ENCODE measurements around the gene HS3ST2.
"Not testable (repeated sequence)": the region's sequence is repeated elsewhere in the genome, so short reads cannot be mapped to it uniquely, and the experiment has no call there.

Gene HS3ST2

DNA sequence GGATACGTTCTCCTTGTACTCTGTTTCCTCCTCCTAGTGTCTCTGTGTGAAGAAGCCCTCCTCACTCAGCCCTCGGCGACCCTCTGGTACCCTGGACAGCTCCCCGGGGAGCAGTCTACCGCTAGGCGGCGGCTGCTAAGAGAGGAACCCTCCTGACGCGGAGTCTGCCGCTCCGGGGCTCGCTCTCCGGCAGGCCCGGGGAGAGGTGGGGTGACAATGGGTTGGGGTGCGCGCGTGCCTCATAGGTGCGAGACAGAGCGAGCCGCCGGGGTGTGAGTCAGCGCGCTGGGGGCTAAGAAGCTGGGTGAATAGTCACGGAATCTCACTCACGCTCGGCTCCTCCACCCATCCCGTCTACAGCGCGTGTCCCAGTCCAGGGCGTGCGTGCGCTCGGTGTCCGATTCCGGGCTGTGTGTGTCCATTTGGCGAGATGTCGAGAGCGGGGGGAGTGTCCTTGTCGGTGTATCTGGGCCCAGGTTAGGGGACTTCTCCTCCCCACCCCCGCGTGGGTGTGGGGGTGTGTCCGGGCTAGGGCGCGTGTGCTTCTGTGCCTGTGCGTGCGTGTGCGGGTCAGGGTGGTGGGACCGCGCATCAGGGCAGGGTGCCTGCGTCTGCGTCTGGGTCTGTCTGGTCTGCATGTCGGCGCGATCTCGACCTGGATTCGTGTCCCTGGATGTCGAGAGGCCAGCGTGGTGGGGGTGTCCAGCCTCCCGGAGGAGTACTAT lies 577 bp upstream of the HS3ST2 start:
- peak; percentile 82 for DNase-seq

DNA sequence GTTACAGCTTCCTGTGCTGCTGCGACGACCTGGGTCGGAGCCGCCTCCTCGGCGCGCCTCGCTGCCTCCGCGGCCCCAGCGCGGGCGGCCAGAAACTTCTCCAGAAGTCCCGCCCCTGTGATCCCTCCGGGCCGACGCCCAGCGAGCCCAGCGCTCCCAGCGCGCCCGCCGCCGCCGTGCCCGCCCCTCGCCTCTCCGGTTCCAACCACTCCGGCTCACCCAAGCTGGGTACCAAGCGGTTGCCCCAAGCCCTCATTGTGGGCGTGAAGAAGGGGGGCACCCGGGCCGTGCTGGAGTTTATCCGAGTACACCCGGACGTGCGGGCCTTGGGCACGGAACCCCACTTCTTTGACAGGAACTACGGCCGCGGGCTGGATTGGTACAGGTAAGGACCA lies 746 bp downstream of the HS3ST2 start:
- DNase-seq, result no peak

DNA sequence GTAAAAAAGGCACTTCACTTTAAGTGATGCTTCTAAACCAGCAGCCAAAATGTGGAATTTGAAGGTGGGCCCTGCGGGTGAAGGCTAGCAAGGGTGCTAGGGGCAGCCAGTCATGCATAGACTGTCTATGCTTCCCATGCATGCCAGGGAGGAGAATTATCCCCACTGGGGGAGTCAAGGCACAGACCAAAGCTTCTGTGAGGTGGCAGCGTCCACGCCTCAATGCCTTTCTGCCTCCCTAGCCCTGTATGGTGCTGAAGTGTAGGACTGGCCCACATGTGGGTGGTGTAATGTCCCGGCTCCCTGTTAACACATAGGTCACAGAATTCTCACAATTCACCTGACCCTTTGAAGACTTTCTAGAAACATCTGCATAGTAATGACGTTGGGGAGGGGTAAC lies 1.9 kb downstream of the HS3ST2 start:
- DNase-seq, result no peak

DNA sequence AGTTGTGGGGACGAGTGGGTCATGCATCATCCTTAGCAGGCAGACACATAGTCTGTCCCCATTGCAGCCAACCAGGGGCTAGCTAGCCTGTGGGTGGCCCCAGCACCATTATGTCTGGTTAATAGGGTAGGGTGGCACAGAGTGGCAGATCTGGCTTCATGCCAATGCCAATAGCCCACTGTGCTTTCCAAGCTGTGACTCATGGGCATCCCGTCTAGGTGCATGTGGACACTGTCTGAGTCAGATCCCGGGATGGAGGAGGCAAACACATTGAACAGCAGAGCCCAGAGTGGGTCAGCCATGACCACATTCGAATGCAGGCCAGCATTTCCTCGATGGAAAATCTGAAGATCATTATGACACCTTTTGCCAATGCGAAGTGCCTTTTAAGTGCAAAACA lies 2.5 kb downstream of the HS3ST2 start:
- DNase-seq, result no peak

DNA sequence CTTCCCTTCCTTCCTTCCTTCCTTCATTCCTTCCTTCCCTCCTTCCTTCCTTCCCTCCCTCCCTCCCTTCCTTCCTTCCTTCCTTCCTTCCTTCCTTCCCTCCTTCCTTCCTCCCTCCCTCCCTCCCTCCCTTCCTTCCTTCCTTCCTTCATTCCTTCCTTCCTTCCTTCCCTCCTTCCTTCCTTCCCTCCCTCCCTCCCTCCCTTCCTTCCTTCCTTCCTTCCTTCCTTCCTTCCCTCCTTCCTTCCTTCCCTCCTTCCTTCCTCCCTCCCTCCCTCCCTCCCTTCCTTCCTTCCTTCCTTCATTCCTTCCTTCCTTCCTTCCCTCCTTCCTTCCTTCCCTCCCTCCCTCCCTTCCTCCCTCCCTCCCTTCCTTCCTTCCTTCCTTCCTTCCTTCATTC lies 4.8 kb downstream of the HS3ST2 start:
- not testable (repeated sequence) for DNase-seq

DNA sequence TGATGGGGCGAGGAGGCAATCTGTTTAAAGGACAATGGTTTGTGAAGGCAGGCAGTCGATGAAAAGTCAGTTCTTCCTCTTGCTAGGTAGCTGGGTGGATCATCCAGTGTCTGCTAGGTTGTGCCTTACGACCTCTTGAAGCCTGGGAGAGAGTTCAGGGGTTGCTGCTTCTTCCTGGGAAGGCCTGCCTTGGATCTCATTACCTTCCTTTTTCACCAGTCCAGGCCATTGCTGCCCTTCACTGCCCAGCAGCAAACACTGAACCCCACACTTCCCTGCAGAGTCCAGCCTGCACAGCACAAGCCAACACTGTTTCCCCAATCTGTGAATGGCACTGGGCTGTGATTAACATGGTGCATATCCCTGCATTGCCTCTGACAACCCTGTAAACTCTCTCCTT lies 24.7 kb downstream of the HS3ST2 start:
- DNase-seq, result no peak

DNA sequence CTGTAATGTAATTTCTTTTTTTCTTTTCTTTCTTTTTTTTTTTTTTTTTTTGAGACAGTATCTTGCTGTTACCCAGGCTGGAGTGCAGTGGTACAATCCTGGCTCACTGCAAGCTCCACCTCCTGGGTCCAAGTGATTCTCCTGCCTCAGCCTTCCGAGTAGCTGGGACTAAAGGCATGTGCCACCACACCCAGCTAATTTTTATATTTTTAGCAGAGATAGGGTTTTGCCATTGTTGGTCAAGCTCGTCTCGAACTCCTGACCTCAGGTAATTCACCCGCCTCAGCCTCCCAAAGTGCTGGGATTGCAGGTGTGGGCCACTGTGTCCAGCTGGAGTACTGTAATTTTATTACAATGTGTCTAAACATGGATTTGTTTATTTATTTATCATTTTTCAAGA lies 28.1 kb downstream of the HS3ST2 start:
- DNase-seq, result not testable (repeated sequence)

DNA sequence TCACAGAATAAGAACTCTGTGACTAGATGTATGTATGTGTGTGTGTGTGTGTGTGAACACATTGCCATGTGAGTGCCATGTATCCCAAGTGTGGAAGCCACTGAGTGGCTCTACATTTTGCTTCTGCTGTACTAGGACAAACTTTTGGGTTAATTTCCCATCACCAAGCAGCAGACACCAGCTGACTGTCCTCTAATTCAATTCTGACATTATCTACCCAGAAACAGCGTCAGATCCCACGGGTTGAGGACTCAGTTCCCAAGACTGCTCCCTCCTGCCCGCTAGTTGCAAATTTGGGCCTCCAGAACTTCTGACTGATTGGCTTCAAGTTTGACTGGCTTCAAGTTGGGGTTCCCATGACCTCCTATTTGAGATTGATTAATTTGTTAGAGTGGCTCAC lies 29.2 kb downstream of the HS3ST2 start:
- DNase-seq, result no peak

DNA sequence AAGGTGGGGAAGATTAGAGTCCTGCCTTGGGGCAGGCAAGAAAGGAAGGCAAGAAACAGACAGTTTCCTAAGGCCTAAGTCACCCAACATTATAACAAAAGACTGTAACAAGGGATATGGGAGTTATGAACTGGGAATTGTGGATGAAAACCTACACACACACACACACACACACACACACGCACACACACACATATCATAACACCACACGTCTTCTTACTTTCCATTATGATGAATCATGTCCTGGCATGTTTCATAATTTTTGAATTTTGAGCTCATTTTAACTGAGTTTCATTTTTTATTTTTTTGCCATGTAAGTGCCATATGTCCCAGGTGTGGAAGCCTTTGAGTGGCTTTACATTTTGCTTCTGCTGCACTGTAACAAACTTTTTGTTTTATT lies 29.9 kb downstream of the HS3ST2 start:
- no peak for DNase-seq

DNA sequence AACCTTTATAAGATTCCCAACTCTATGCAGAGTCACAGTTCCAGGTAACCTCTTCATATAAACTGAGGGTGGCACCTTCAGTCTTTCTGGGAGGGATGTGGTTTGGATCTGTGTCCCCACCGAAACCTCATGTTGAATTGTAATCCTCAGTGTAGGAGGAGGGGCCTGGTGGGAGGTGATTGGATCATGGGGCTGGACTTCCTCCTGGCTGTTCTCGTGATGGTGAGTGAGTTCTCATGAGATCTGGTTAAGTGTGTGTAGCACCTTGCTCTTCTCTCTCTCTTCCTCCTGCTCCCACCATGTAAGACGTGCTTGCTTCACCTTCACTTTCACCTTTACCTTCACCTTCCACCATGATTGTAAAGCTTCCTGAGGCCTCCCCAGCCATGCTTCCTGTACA lies 30.5 kb downstream of the HS3ST2 start:
- no peak for DNase-seq

DNA sequence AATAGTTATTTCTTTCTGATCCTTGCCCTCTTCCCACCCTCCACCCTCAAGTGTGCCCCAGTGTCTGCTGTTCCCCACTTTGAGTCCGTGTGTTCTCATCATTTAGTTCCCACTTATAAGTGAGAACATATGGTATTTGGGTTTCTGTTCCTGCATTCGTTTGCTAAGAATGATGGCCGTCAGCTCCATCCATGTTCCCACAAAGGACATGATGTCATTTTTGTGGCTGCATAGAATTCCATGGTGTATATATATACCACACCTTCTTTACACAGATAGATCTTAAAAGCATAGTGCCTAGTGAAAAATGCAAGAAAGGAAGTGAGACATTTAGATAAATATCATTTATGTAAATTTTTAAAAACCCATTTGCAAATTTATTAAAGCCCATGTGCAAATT lies 33.1 kb downstream of the HS3ST2 start:
- no peak for DNase-seq

DNA sequence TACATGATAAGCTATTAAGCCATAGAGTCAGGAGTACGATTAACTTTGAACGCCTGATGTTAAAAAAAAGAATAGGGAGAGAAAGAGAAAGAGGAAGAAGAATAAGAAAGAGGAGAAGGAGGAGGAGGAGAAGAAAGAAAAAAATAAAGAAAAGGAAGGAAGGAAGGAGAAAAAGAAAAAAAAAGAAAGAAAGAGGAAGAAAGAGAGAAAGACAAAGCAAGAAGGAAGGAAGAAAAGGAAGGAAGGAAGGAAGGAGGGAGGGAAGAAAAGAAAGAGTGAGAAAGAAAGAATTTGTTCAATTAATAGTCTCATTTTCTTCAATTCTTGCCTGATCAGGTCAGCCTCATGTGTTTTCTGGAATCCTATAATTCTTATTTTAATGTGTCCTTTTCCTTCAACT lies 33.7 kb downstream of the HS3ST2 start:
- DNase-seq, result no peak

DNA sequence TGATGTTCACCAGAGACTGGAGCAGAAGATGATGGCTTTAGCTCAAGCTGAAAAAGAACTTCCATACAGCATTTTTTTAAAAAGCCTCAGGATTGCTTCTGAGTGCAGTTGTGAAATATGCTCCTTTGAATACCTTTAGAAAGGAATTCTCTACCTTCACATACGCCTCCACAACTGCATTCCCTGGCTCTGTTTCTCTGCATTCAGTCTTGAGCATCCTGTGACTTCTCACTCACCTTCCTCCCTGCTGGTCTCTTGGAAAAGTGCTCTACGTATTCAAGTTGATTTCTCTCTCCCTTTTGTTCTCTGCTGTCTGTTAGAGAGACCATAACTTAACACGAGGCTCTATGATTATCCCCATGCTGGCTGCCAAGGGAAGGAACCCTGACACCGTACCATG lies 34.5 kb downstream of the HS3ST2 start:
- DNase-seq, result no peak

DNA sequence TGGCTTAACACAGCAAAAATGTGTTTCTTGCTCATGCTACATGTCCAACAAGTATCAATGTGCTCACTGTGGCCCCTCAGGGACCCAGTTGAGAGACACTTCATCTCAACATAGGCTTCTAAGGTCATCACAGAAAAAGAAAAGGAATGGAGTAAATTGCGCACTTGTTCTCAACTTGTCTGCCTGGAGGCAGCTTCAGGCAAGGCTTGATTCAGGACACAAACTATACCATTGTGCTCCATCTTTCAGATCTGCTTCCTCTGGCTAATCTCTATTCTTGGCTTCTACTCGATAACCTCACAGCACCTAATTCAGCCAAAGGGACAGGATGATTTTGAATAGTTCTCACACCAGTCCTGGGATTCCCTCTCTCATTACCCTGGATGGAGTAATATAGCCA lies 35.6 kb downstream of the HS3ST2 start:
- DNase-seq, result no peak

DNA sequence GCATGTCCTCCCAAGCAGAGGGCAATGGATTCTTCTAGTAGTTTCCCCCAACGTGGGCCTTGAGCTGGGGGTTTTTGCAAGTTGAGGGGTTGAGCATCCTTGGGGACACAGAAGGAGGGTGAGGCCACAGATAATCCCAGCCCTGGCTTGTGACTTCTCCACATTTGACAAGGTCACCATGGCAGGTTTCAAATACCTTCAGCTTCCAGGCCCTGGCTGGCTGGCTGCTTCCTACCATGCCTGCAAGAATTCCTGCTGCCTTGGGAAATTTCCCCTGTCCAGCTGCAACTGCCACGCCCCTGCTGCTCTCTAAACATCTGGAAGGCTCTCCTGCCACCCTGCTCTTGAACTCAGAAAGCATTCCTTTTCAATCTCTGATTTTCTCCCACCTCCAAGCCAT lies 41.3 kb downstream of the HS3ST2 start:
- DNase-seq, result no peak

DNA sequence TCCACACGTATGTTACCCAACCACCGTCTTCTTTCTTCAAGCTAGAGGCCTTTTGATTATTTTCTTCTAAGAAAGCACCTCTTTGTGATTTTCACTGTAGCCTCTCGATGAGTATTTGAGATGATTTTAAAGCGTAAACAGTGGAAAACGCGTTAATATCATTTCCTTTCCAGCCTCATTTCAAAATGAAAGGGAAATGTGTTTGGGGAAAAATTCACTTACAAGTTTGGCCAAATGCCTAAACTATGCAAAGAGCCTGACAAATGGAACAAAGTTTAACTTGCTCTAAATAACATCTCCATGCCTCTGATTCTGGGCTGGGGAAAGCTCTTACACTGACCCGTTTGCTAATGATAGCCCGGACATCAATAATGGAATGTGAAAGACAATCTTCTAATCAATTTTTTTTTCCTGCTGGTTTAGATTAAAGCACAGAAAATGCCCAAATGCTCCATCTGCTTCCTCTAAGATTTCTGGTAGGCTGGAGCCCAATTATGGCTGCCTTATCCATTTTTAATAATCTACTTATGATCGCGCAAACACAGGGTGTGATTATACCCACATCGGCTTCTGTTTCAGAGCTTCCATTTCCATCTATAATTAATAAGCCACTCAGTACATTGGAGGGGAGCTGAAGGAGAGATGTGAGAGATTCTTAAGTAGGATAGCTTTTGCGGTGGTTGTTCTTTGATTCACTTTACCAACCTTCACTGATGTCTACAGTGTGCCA lies 43.5 kb downstream of the HS3ST2 start:
- DNase-seq, result no peak

DNA sequence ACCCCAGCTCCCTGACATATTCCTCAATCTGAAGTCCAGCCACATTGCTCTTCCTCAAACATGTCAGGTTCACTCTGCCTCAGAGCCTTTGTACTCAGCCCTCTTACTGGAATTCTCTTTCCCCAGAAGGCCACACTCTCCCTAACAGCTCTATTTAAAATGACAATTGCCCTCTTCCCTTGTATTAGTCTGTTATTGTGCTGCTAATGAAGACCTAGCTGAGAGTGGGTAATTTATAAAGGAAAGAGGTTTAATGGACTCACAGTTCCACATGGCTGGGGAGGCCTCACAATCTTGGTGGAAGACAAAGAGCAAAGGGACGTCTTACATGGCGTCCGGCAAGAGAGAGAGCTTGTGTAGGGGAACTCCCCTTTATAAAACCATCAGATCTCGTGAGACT lies 46.0 kb downstream of the HS3ST2 start:
- DNase-seq, result no peak

DNA sequence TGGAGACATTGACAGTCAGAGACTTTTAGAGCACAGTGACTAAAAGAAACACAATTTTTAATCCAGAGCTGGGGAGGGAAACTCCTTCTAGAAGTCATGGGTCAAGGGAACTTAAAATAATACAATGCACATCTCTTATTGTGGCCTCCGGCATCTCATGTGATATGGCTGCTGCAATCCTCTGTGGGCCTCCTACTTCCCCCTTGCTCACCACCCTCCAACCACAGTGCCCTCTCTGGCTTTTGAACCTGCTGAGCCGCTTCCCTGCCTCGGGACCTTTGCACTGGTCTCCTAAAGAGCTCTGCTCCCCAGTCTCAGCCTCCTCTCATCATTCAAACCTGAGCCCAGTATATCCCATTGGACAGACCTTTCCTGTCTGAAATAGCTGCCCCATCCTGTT lies 47.6 kb downstream of the HS3ST2 start:
- no peak for DNase-seq

DNA sequence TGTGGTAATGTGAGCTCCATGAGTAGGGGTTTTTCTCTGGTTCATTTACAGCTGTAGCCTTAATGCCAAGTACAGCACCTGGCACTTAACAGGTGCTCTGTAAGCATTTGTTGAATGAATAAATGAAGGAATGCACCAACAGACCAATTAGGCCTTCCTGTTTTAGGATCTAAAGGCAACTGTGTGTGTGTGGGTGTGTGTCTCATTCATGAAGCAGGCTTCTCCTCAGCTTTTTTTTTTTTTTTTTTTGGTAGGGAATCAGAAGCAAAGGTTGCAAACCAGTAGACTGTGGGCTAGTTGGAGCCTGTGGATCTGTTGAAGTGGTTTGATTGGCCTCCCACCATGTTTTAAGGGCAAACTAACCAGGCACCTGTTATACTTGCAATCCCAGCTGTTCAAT lies 48.1 kb downstream of the HS3ST2 start:
- DNase-seq, result no peak

DNA sequence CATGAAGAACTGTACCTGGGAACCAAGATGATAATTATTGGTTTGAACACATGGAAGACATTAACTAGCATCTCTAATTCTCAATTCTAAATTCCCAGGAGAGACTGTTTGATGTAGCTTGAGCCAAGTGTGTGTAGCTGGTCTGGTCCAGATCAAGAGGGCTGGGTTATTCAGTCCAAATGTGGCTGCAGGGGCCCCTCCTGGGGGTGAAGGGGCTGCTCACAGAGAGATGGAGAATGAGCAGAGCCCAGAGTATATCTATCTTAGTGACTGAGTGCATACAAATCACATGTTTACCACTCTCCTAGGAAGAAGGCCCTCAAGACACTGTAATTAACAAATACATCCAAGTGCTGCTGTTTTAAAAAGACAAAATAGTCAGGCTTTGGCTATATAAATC lies 50.4 kb downstream of the HS3ST2 start:
- no peak for DNase-seq

DNA sequence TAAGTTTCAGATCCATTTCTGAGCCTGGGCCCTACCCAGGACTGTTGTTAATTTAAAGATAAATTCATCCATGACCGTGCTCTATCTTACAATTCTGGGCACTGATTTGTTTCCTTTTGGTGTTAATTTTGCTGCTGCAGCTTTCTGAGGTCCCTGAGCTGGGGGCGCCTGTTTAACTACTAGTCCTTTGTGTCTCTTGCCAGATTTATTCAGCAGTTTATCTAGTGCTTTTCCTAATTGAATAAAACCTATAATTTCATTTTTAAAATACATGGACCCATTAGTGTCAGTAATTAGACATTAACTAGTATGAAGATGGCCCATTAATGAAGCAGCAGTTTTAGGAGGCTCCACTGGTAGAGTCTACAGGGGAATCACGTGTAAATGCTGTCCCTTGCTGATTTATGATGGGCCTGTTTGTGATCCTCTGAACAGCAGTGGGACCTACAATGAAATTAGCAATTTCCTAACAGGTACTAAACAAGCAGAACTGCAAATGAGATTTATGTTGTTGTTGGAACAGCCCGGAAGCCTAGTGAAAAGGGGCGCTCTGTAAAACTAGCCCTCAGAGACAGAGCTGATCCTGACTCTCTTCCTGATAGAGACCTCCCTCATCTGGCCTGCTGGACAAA lies 54.7 kb downstream of the HS3ST2 start:
- no peak for DNase-seq

DNA sequence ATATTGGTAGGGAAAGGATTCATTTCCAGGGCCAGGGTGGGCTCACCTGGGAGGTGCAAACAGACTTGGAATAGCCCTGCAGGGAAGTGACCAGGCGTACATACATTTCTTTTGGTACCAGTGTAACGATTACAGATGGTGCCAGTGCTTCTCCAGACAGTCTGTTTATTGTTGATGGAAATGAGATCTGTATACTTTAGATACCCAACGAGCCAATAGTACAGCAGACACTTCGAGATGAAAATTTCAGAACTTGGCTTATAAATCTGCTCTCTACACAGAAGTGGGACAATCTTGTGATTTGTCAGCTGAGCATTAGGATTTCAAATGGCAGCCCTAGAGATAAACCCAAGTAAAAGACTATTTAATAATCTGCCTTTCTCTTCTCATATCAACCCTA lies 57.9 kb downstream of the HS3ST2 start:
- no peak for DNase-seq

DNA sequence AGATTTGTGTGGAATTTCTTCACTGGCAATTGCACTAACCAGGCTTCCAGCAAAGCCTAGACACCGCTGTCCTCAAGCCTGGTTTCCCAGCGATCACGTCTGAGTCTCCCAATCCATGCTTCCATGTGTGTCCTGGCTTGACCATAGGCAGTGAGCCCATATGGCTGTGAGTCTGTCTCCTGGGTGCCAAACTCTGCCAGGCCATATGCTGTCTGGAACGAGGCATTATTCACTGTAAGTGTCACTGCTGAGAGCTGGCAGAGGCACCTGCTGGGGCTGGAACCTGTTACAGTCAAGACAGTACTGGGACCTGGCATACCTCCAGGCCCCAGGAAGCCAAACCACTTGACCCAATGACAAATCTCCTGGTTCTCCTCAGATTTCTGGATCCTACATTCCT lies 60.4 kb downstream of the HS3ST2 start:
- no peak for DNase-seq

DNA sequence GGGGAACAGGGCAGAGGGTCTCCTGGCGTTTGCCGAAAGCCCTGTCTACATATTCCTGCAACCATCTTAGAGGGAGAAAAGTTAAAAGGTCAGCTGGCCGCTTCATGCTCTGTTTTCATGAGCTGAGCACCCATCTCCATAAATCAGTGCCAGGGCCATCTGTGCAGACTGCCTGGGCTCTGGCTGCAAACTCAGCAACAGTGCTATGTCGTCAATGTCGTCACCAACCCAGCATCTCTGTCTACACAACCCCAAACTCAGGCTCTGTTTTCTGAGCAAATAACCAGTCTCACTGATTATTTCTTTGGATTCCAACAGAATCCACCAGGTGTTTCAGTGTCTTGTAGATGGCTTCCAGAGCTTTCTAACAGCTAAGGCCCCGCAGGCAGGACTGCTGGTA lies 65.0 kb downstream of the HS3ST2 start:
- no peak for DNase-seq

Data from right kidney (tissue), 1 donor.